ENCODE results near the gene KAZN. TPM values are rescaled to one million over a fixed set of nuclear protein-coding genes. Genes with fewer than 3 reads are reported as not detected.

Gene KAZN
- total RNA-seq, 1 donor from 2014 or later: 5.7 TPM

DNA sequence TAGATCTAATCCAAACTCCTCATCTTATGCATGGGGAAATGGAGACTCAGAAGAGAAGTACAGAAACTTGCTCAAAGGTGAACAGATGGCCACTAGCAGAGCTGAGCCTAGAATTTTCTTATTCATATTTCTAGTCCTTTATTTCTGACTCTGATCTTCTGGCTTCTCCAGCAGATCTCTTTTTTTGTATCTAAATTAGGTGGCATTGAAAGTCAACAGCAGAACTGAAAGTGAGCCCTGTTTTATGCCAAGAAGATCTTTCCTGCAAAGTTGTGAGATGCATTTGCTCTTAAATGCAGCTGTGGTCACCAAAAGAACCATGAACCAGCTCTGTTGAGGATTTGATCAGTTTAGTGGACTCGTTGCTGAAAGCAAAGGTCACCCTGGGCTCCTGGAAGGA is 75.5 kb downstream of the KAZN start:
- no peak for DNase-seq (ENCODE audit: low read depth)
- TF ChIP-seq, protein P1, sequence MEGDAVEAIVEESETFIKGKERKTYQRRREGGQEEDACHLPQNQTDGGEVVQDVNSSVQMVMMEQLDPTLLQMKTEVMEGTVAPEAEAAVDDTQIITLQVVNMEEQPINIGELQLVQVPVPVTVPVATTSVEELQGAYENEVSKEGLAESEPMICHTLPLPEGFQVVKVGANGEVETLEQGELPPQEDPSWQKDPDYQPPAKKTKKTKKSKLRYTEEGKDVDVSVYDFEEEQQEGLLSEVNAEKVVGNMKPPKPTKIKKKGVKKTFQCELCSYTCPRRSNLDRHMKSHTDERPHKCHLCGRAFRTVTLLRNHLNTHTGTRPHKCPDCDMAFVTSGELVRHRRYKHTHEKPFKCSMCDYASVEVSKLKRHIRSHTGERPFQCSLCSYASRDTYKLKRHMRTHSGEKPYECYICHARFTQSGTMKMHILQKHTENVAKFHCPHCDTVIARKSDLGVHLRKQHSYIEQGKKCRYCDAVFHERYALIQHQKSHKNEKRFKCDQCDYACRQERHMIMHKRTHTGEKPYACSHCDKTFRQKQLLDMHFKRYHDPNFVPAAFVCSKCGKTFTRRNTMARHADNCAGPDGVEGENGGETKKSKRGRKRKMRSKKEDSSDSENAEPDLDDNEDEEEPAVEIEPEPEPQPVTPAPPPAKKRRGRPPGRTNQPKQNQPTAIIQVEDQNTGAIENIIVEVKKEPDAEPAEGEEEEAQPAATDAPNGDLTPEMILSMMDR (conservative IDR thresholded peaks at IDR 0.05; ENCODE audit: low read depth, low read length): no peak
- no peak overlapping the region for H3K4me3 ChIP-seq (ENCODE audit: low read depth, low read length)

DNA sequence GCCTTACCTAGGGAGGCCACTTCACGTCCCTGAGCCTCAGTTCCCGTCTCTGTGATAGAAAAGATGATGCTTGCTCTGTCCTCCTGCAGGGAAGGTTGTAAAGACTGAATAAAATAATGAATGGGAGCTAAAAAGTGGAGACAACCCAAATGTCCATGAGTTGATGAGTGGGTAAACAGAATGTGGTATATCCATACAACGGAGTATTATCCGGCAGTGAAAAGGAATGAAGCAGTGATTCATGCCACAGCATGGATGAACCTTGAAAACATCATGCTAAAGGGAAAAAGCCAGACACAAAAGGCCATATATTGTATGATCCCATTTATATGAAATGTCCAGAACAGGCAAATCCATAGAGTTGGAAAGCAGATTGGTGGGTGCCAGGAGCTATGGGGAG is 77.9 kb downstream of the KAZN start:
- no peak for DNase-seq (ENCODE audit: low read depth)
- TF ChIP-seq, protein P1 (conservative IDR thresholded peaks at IDR 0.05; ENCODE audit: low read depth, low read length): no peak
- no peak overlapping the region for H3K4me3 ChIP-seq (ENCODE audit: low read depth, low read length)

DNA sequence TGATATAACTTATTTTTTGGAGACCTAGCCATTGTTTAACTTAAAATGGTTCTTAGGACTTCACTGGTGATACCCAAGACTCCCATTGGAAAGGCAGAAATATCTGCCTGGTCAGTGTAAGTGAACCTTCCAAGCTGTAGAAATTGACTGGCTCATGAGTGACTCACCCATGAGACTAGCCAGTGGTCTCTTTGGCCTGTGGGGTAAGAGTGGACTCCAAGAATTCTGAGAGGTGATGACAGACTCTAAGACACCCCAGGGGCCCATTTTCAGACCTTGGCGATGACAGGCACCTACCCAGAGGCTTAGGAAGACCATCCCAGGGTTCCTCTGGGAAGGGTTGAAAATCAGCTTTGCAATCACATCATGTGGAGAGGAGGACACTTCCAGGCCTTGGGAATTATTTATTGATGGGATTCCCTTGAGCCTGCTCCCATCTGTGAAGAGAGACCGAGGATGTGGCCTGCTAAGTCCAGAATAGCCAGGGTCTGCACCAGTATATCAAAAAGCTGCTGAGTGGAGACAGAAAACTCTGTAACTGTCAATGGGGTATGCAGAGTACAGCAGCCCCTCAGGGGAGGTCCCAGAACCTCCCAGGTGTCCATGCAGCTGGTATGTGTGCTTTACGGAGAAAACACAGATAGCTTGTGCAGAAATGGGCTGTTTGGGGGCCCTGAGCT is 78.9 kb downstream of the KAZN start:
- H3K4me3 ChIP-seq (ENCODE audit: low read depth, low read length): no peak overlapping the region
- TF ChIP-seq, protein P1 (conservative IDR thresholded peaks at IDR 0.05; ENCODE audit: low read depth, low read length): no peak
- DNase-seq (ENCODE audit: low read depth): no peak

DNA sequence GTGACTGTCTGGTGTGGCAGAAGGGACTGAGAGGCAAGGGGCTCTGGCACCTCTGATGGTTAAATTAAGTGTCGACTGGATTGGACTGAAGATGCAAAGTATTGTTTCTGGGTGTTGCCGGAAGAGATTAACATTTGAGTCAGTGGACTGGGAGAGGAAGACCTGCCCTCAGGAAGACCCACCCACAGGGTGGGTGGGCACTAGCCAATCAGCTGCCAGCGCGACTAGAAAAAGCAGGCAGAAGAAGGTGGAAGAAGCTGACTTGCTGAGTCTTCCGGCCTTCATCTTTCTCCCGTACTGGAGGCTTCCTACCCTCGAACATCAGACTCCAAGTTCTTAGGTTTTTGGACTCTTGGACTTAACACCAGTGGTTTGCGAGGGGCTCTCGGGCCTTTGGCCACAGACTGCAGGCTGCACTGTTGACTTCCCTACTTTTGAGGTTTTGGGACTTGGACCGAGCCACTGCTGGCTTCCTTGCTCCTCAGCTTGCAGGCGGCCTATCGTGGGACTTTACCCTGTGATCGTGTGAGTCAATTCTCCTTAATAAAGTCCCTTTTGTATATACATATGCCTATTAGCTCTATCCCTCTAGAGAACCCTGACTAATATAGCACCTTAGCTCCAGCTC is 79.6 kb downstream of the KAZN start:
- no peak for DNase-seq (ENCODE audit: low read depth)
- TF ChIP-seq, protein P1 (conservative IDR thresholded peaks at IDR 0.05; ENCODE audit: low read depth, low read length): no peak
- no peak overlapping the region for H3K4me3 ChIP-seq (ENCODE audit: low read depth, low read length)

DNA sequence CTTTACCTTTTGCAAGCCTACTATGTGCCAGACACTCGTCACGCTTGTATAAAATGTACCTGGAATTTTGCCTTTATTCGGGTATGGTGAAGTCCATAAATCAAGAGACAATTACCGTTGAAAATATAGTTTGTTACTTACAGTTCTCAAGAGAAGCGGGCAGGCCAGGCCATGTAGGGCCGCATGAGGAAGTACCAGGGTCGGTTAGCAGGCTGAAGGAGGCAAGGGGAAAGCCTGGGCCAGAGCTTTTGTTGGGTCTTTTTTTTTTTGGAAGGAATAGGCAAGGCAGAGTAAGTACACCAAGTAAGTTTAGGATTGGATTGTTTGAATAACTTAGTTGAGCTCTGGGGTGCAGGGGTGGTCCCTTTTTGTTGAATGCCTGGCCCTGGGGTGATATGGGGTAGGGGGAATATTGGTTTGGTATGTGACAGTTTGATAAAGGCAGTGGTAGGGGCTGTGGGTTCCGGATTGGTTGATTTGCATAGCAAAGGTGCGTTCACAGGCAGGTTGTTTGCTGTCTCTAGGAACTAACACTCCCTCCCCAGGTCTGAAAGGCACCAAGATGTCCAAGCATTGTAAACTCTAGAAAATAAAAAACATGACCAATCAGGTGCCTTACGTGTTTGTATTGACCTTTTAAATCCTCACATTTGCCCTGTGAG is 80.7 kb downstream of the KAZN start:
- TF ChIP-seq, protein P1 (conservative IDR thresholded peaks at IDR 0.05; ENCODE audit: low read depth, low read length): no peak
- no peak overlapping the region for H3K4me3 ChIP-seq (ENCODE audit: low read depth, low read length)
- no peak for DNase-seq (ENCODE audit: low read depth)

DNA sequence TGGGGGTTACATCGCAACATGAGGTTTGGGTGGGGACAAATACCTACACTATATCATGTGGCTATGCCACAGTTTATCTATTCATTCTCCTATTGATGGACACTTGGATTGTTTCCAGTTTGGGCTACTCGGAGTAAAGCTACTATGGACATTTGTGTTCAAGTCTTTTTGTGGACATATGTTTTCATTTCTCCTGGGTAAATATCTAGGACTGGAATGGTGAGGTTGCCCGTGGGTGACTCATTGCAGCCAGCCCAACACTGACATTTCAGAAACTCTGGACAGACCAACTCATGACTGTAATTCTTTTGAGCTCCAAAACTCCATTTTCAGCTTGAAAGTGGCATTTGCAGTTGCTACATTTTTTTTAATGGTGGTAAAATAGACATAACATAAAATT is 82.7 kb downstream of the KAZN start:
- no peak for DNase-seq (ENCODE audit: low read depth)
- TF ChIP-seq, protein P1 (conservative IDR thresholded peaks at IDR 0.05; ENCODE audit: low read depth, low read length): no peak
- H3K4me3 ChIP-seq (ENCODE audit: low read depth, low read length): no peak overlapping the region

All from epithelial cell of proximal tubule (primary cell).